ENCODE data around the gene PRM2.

DNA sequence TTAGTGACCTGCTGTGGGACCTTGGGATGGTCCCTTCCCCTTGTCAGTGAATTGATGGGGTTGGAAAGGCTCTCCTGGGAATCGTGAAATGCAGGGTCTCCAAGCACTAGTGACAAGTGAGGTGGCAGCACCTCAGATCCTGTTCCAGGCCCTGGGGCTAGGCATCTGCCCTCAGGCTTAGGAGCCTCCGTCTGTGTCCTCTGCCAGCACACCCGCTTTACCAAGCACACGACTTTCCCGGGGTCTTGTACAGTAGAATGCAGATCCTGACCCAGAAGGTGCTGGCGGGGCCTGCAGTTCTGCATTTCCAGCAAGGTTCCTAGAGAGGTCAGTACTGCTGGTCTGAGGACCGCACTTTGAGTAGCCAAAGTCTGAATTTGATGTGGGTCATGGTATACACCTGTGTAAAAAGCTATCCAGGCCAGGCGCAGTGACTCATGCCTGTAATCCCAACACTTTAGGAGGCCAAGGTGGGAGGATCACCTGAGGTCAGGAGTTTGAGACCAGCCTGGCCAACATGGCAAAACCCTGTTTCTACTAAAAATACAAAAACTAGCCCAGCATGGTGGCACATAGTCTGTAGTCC lies 38.1 kb upstream of the PRM2 start:
- TF ChIP-seq, protein P1, sequence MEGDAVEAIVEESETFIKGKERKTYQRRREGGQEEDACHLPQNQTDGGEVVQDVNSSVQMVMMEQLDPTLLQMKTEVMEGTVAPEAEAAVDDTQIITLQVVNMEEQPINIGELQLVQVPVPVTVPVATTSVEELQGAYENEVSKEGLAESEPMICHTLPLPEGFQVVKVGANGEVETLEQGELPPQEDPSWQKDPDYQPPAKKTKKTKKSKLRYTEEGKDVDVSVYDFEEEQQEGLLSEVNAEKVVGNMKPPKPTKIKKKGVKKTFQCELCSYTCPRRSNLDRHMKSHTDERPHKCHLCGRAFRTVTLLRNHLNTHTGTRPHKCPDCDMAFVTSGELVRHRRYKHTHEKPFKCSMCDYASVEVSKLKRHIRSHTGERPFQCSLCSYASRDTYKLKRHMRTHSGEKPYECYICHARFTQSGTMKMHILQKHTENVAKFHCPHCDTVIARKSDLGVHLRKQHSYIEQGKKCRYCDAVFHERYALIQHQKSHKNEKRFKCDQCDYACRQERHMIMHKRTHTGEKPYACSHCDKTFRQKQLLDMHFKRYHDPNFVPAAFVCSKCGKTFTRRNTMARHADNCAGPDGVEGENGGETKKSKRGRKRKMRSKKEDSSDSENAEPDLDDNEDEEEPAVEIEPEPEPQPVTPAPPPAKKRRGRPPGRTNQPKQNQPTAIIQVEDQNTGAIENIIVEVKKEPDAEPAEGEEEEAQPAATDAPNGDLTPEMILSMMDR (conservative IDR thresholded peaks at IDR 0.05; ENCODE audit: low read depth in 2 of 2) = no peak
- no peak for TF ChIP-seq POLR2AphosphoS5 (IDR thresholded peaks at IDR 0.05; ENCODE audit: low read depth)
- TF ChIP-seq EZH2 (IDR thresholded peaks at IDR 0.05; ENCODE audit: low read depth, unreplicated experiment) = no peak
